22Rv1 (cell line): ENCODE results near the gene KMT2B.

Experiments
- H3K27ac ChIP-seq: fragments of 450-650 bp; 2 replicates; pipeline ENCODE4 v1.5.1; 2017
- ZFX ChIP-seq: fragments of 450-650 bp; IDR thresholded peaks from 2 replicates; pipeline ENCODE4 v1.6.1; 2017; ENCODE audit warnings: antibody characterized with exemption, borderline replicate concordance
- TF ChIP-seq, protein P1 (sequence below): fragments of 450-650 bp; IDR thresholded peaks from 2 replicates; pipeline ENCODE4 v1.5.1; 2017; ENCODE audit warnings: mild to moderate bottlenecking

The KMT2B gene, protein sequence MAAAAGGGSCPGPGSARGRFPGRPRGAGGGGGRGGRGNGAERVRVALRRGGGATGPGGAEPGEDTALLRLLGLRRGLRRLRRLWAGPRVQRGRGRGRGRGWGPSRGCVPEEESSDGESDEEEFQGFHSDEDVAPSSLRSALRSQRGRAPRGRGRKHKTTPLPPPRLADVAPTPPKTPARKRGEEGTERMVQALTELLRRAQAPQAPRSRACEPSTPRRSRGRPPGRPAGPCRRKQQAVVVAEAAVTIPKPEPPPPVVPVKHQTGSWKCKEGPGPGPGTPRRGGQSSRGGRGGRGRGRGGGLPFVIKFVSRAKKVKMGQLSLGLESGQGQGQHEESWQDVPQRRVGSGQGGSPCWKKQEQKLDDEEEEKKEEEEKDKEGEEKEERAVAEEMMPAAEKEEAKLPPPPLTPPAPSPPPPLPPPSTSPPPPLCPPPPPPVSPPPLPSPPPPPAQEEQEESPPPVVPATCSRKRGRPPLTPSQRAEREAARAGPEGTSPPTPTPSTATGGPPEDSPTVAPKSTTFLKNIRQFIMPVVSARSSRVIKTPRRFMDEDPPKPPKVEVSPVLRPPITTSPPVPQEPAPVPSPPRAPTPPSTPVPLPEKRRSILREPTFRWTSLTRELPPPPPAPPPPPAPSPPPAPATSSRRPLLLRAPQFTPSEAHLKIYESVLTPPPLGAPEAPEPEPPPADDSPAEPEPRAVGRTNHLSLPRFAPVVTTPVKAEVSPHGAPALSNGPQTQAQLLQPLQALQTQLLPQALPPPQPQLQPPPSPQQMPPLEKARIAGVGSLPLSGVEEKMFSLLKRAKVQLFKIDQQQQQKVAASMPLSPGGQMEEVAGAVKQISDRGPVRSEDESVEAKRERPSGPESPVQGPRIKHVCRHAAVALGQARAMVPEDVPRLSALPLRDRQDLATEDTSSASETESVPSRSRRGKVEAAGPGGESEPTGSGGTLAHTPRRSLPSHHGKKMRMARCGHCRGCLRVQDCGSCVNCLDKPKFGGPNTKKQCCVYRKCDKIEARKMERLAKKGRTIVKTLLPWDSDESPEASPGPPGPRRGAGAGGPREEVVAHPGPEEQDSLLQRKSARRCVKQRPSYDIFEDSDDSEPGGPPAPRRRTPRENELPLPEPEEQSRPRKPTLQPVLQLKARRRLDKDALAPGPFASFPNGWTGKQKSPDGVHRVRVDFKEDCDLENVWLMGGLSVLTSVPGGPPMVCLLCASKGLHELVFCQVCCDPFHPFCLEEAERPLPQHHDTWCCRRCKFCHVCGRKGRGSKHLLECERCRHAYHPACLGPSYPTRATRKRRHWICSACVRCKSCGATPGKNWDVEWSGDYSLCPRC (N-terminal part only)

DNA sequence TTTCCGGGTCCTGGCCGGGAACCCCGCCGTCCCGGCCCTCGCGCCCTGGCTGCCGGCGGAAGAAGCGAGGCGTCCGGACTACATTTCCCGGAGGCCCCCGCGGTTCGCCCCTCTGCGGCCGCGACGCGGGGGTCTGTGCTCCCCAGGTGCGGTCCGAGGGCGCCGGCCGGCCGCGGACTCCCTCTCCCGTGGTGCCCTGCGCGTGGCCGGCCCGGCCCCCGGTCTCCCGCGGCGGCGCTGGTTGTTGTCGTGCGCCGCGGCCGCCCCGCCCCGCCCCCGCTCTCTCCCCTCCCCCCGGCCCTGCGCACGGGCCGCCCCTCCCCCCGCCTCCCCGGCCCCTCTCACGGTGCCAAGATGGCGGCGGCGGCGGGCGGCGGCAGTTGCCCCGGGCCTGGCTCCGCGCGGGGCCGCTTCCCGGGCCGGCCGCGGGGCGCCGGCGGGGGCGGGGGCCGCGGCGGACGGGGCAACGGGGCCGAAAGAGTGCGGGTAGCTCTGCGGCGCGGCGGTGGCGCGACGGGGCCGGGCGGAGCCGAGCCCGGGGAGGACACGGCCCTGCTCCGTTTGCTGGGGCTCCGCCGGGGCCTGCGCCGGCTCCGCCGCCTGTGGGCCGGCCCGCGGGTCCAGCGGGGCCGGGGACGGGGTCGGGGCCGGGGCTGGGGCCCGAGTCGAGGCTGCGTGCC is at the start of gene KMT2B:
Gene KMT2B (plus strand): TSS at position 339 of the 680 bp plus-strand sequence. CDS start 16 bp downstream, at position 355.
- peak within 1 kb of the TSS; percentile 90 for H3K27ac ChIP-seq
- TF ChIP-seq ZFX, result no peak
- TF ChIP-seq, protein P1, sequence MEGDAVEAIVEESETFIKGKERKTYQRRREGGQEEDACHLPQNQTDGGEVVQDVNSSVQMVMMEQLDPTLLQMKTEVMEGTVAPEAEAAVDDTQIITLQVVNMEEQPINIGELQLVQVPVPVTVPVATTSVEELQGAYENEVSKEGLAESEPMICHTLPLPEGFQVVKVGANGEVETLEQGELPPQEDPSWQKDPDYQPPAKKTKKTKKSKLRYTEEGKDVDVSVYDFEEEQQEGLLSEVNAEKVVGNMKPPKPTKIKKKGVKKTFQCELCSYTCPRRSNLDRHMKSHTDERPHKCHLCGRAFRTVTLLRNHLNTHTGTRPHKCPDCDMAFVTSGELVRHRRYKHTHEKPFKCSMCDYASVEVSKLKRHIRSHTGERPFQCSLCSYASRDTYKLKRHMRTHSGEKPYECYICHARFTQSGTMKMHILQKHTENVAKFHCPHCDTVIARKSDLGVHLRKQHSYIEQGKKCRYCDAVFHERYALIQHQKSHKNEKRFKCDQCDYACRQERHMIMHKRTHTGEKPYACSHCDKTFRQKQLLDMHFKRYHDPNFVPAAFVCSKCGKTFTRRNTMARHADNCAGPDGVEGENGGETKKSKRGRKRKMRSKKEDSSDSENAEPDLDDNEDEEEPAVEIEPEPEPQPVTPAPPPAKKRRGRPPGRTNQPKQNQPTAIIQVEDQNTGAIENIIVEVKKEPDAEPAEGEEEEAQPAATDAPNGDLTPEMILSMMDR, result no peak

DNA sequence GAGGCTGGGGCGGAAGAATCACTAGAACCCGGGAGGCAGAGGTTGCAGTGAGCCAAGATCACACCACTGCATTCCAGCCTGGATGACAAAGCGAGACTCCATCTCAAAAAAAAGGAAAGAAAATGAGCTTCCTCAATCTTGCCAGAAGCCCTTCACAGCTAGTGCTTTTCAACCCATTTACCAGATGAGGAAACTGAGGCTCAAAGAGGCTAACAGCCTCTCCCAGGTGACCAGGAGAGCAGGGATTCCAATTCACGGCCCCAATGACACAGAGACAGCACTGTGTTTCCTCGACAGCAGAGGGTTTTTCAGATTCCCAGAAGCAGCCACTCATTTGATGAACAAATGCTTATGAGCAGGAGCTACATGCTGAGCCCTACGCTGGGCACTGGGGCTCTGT is 48.2 kb upstream of the KMT2B start:
- TF ChIP-seq ZFX, result no peak
- TF ChIP-seq, protein P1, result no peak
- no peak overlapping the region for H3K27ac ChIP-seq

- TF ChIP-seq, protein P1, result no peak
- TF ChIP-seq ZFX, result no peak
- H3K27ac ChIP-seq, result no peak overlapping the region
Measured at GRCh38 chr19:35669974-35670373, 47.8 kb upstream of the KMT2B start.

GRCh38 chr19:35670686-35671085 is 47.1 kb upstream of the KMT2B start:
- TF ChIP-seq ZFX, result no peak
- TF ChIP-seq, protein P1, result no peak
- no peak overlapping the region for H3K27ac ChIP-seq

- H3K27ac ChIP-seq, result no peak overlapping the region
- TF ChIP-seq ZFX, result no peak
Measured at GRCh38 chr19:35671818-35672217, 46.0 kb upstream of the KMT2B start.

- no peak overlapping the region for H3K27ac ChIP-seq
- no peak for TF ChIP-seq ZFX
- TF ChIP-seq, protein P1, result no peak
Measured at GRCh38 chr19:35673121-35673804, 44.5 kb upstream of the KMT2B start.
